Body of pancreas (tissue), 4 donors: Measurements from ENCODE around the gene SUPT3H. TPM values are rescaled to one million over a fixed set of nuclear protein-coding genes. Genes with fewer than 3 reads are reported as not detected.

Experiments used
- ATAC-seq: fragments of 150-250 bp; one replicate; pipeline ENCODE4 v1.9.1; 2016
- DNase-seq, 4 donors: peaks; one replicate each; pipeline ENCODE4 v3.0.0-alpha.2; 2019
- H3K27ac ChIP-seq, 4 donors: fragments of 200-600 bp; sonication (generic); 1 replicate in 3 of 4; 2 replicates in 1 of 4; pipeline versions ENCODE4 v1.5.1 to v1.6.1; 2016 to 2019; ENCODE audit warnings: mild to moderate bottlenecking in 1 of 4, mixed read lengths in 1 of 4, moderate library complexity in 1 of 4
- H3K27me3 ChIP-seq, 2 donors: fragments of 200-600 bp; sonication (generic); one replicate each; pipeline ENCODE4 v1.6.0; 2016; ENCODE audit warnings: mild to moderate bottlenecking in 1 of 2
- H3K36me3 ChIP-seq, 2 donors: fragments of 200-600 bp; sonication (generic); replicated peaks in 1 of 2; 2 replicates each; pipeline ENCODE4 v1.5.1; 2016; ENCODE audit warnings: low read depth in 2 of 2; ENCODE audit not compliant: insufficient read depth in 1 of 2
- H3K4me1 ChIP-seq: fragments of 200-600 bp; sonication (generic); one replicate; pipeline ENCODE4 v1.6.0; 2016
- H3K4me3 ChIP-seq, 2 donors: fragments of 200-600 bp; sonication (generic); 1 replicate in 1 of 2; 2 replicates in 1 of 2; pipeline ENCODE4 v1.5.1; 2016 to 2019
- H3K9me3 ChIP-seq, 3 donors: fragments of 200-600 bp; sonication (generic); 1 replicate in 2 of 3; 2 replicates in 1 of 3; pipeline ENCODE4 v1.5.1; 2016
- CTCF ChIP-seq, 7 experiments: fragments of 450-650 bp in 4 of 7; fragments of 200-600 bp in 3 of 7; sonication (generic) in 3 of 7; IDR thresholded peaks; one replicate each; pipeline ENCODE4 v1.5.1; 2016 to 2019; ENCODE audit warnings: antibody characterized with exemption in 7 of 7
- POLR2A ChIP-seq, 3 donors: fragments of 450-650 bp; IDR thresholded peaks; one replicate each; pipeline ENCODE4 v1.6.1; 2016; ENCODE audit warnings: antibody characterized with exemption in 3 of 3, mild to moderate bottlenecking in 2 of 3
- WGBS, 2 donors: methylation state at CpG; one replicate each; pipeline ENCODE4 v1.1.5; 2017; 5-methylcytosine and 5-hydroxymethylcytosine counted together
- intact Hi-C: fragments of 100-400 bp; cut with DNase I; formaldehyde crosslinking; loops from one replicate; pipeline ENCODE4 v1.15.1; 2023
- total RNA-seq, 2 donors: library from RNA; depleted of rRNA; stranded (reverse); fragments of >200 nt; gene quantifications; one replicate each; pipeline ENCODE4 v1.1.0, GENCODE V29; 2016

SUPT3H gene
- total RNA-seq, 2 donors from 2014 or later = 4.9 to 6.7 TPM

GRCh38 chr6:45375449-45375848 lies 2.3 kb downstream of the SUPT3H start:
- no peaks in the 10 kb centered on the region for H3K27me3 ChIP-seq
- peaks cover 10% of the 10 kb centered on the region for H3K4me1 ChIP-seq

DNA sequence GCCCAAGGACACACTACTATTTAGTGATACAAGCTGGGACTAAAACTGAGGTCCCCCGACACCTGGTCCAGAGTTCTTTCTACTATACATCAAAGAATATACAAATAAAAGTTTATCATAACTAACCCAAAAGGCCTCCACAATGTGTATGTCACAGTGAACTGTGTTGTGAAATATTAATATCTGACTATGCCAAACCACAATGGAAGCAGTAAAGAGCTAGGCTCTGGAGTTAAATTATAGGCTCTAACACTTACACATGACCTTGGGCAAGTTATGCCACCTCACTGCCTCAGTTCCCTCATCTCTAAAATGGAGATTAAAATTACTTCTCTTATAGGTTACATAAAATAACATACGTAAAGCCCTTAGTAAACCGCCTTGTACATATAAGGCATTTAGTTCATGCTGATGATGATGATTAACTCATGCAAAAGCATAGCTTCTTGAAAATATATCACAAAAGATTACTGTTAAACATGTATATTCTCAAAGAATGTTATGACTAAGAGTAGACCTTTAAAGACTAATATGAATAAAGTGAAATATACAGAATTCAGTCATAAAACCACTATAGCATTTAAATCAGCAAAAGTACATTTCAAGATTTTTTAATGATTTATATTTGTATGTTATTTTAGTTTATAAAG lies 5.7 kb downstream of the SUPT3H start:
- no peaks in the 10 kb centered on the region for H3K9me3 ChIP-seq
- TF ChIP-seq CTCF (IDR thresholded peaks at IDR 0.05) = no peak
- TF ChIP-seq POLR2A (IDR thresholded peaks at IDR 0.05) = no peak
- H3K4me3 ChIP-seq = no peak overlapping the region
- intact Hi-C loops = no loop called here
- H3K4me1 ChIP-seq = peaks cover 4% of the 10 kb centered on the region
- H3K36me3 ChIP-seq = no peaks in the 10 kb centered on the region
- no peaks in the 10 kb centered on the region for H3K27me3 ChIP-seq
- ATAC-seq (no peak), DNase-seq (no peak)
- no peak overlapping the region for H3K27ac ChIP-seq
- WGBS, 2 donors = 92 to 94% methylated on average over 3 of the region's 3 CpGs

More at GRCh38 chr6:45375449-45375848, 2.3 kb downstream of the SUPT3H start:
- TF ChIP-seq CTCF (IDR thresholded peaks at IDR 0.05) (no peak), POLR2A (IDR thresholded peaks at IDR 0.05) (no peak)
- ATAC-seq = no peak
- no peak overlapping the region for H3K4me3 ChIP-seq
- 70 to 83% methylated on average over 3 of the region's 3 CpGs for WGBS, 2 donors
- no peaks in the 10 kb centered on the region for H3K36me3 ChIP-seq
- H3K9me3 ChIP-seq = no peaks in the 10 kb centered on the region
- no peak overlapping the region for H3K27ac ChIP-seq
- intact Hi-C loops = no loop called here
- DNase-seq = no peak

DNA sequence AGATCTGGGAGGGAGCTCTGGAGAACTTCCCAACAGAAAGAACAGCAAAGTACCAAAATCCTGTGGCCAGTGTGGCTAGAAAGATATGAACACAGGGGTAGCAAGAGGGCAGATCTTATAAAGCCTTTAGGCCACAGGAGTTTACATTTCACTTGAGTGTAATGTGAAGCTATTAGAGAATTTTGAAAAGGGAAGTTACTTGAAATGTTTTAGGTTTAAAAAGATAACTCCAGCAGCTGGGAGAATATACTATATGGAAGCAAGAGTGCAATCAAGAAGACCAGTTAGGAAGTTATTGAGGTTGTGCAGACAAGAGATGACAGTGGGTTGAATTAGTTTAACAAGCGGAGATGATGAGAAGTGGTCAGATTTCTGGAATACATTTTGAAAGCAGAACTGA lies 7.9 kb downstream of the SUPT3H start:
- DNase-seq (no peak), ATAC-seq (no peak)
- H3K27ac ChIP-seq = no peak overlapping the region
- TF ChIP-seq POLR2A (IDR thresholded peaks at IDR 0.05) (no peak), CTCF (IDR thresholded peaks at IDR 0.05) (no peak)
- WGBS, 2 donors = 82 to 90% methylated on average over 1 of the region's 1 CpG
- intact Hi-C loops = no loop called here
- no peaks in the 10 kb centered on the region for H3K9me3 ChIP-seq
- H3K27me3 ChIP-seq = no peaks in the 10 kb centered on the region
- H3K4me1 ChIP-seq = no peaks in the 10 kb centered on the region
- no peak overlapping the region for H3K4me3 ChIP-seq
- no peaks in the 10 kb centered on the region for H3K36me3 ChIP-seq

GRCh38 chr6:45367999-45368398 lies 9.7 kb downstream of the SUPT3H start:
- ATAC-seq (no peak), DNase-seq (no peak)
- intact Hi-C loops = no loop called here
- no peak overlapping the region for H3K27ac ChIP-seq
- TF ChIP-seq POLR2A (IDR thresholded peaks at IDR 0.05) (no peak), CTCF (IDR thresholded peaks at IDR 0.05) (no peak)
- H3K36me3 ChIP-seq = no peaks in the 10 kb centered on the region
- no peaks in the 10 kb centered on the region for H3K4me1 ChIP-seq
- H3K9me3 ChIP-seq = no peaks in the 10 kb centered on the region
- no peaks in the 10 kb centered on the region for H3K27me3 ChIP-seq
- H3K4me3 ChIP-seq = no peak overlapping the region

GRCh38 chr6:45366534-45366933 lies 11.2 kb downstream of the SUPT3H start:
- WGBS, 2 donors = 91 to 97% methylated on average over 1 of the region's 1 CpG
- Histone ChIP-seq H3K4me1 (no peaks in the 10 kb centered on the region), H3K9me3 (no peaks in the 10 kb centered on the region), H3K27me3 (no peaks in the 10 kb centered on the region), H3K4me3 (no peak overlapping the region), H3K36me3 (no peaks in the 10 kb centered on the region), H3K27ac (no peak overlapping the region)
- intact Hi-C loops = no loop called here
- no peak for TF ChIP-seq CTCF (IDR thresholded peaks at IDR 0.05)
- TF ChIP-seq POLR2A (IDR thresholded peaks at IDR 0.05) = no peak
- ATAC-seq (no peak), DNase-seq (no peak)
